Glomerular visceral epithelial cell (primary cell): ENCODE data around the gene NLGN1.

ENCODE experiments used
- DNase-seq: peaks from one replicate; pipeline ENCODE4 v3.0.0-alpha.2; 2016; ENCODE audit errors: extremely low spot score

The NLGN1 gene

GRCh38 chr3:173902871-173903270 lies 505.3 kb downstream of the NLGN1 start:
- DNase-seq: no peak

- no peak for DNase-seq
Measured at GRCh38 chr3:173905381-173905780, 507.8 kb downstream of the NLGN1 start.

GRCh38 chr3:173911446-173911845 lies 513.9 kb downstream of the NLGN1 start:
- no peak for DNase-seq

GRCh38 chr3:173912126-173912525 lies 514.6 kb downstream of the NLGN1 start:
- DNase-seq: no peak

GRCh38 chr3:173913397-173913796 lies 515.9 kb downstream of the NLGN1 start:
- no peak for DNase-seq

GRCh38 chr3:173913974-173914421 lies 516.5 kb downstream of the NLGN1 start:
- DNase-seq: no peak

- DNase-seq: no peak
Measured at GRCh38 chr3:173916799-173917198, 519.3 kb downstream of the NLGN1 start.

- DNase-seq: peak; percentile 8
Measured at GRCh38 chr3:173920386-173920785, 522.8 kb downstream of the NLGN1 start.

GRCh38 chr3:173921732-173922131 lies 524.2 kb downstream of the NLGN1 start:
- DNase-seq: no peak

GRCh38 chr3:173923204-173923603 lies 525.7 kb downstream of the NLGN1 start:
- no peak for DNase-seq

- DNase-seq: no peak
Measured at GRCh38 chr3:173930251-173930650, 532.7 kb downstream of the NLGN1 start.

GRCh38 chr3:173932624-173933023 lies 535.1 kb downstream of the NLGN1 start:
- DNase-seq: peak; percentile 52

- no peak for DNase-seq
Measured at GRCh38 chr3:173933113-173933512, 535.6 kb downstream of the NLGN1 start.

GRCh38 chr3:173936316-173936715 lies 538.8 kb downstream of the NLGN1 start:
- DNase-seq: no peak

GRCh38 chr3:173938159-173938558 lies 540.6 kb downstream of the NLGN1 start:
- peak; percentile 27 for DNase-seq

- no peak for DNase-seq
Measured at GRCh38 chr3:173938616-173939015, 541.1 kb downstream of the NLGN1 start.

- no peak for DNase-seq
Measured at GRCh38 chr3:173939331-173939730, 541.8 kb downstream of the NLGN1 start.

GRCh38 chr3:173943264-173943663 lies 545.7 kb downstream of the NLGN1 start:
- no peak for DNase-seq

GRCh38 chr3:173945170-173945569 lies 547.6 kb downstream of the NLGN1 start:
- DNase-seq: no peak

GRCh38 chr3:173945806-173946205 lies 548.3 kb downstream of the NLGN1 start:
- no peak for DNase-seq

- no peak for DNase-seq
Measured at GRCh38 chr3:173954647-173955046, 557.1 kb downstream of the NLGN1 start.

- DNase-seq: no peak
Measured at GRCh38 chr3:173957646-173958045, 560.1 kb downstream of the NLGN1 start.

GRCh38 chr3:173958805-173959204 lies 561.3 kb downstream of the NLGN1 start:
- DNase-seq: no peak

GRCh38 chr3:173970281-173970680 lies 572.7 kb downstream of the NLGN1 start:
- no peak for DNase-seq

- no peak for DNase-seq
Measured at GRCh38 chr3:173976281-173976680, 578.7 kb downstream of the NLGN1 start.
